Measurements from ENCODE around the gene TSPOAP1.

Gene TSPOAP1

GRCh38 chr17:58339755-58340404 is 11.3 kb upstream of the TSPOAP1 start:
- no peak for DNase-seq (ENCODE audit: low read depth)

DNA sequence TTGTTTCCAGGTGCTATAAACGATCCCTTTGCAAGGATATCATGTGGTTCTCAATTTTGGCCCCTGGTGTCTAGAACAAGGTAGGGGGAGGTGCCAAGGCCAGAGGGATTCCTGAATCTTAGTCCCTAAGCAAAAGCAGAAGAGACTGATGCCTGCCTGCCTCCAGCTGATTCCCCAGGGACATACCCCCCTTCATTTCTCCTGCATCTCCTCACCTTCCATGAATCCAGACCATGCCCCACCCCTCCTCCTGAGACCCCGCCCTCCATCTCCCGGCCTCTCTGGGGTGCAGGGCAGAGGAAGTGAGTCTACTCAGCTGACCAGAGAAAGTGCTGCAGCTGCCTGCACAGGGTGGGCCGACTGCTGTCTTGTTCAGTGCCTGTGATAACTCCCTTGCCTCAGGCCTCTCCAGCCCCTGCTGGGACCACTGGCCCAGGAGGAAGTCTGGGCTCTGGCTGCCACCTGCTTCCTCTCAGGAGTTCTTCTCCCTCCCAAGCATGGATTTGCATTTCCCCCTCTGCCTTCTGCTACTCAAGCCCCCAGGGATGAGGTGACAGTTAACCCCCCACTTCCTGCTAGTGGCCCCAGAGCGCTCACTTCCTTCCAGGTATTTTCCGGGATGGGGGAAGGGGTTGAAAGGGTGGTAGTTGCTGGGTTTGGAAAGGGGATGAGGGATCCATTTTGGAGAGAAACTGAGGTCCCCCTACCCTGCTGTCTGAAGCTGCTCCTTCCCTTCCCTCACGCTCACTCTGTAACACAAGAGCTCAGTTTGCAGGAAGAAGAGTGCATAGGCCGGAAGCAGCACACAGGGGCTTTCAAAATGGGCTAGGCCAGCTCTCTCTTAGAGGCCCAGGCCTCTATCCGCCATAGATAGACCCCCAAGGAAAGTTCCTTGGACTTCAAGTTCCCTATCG is 10.5 kb upstream of the TSPOAP1 start:
- peak; percentile 94 for DNase-seq (ENCODE audit: low read depth)

GRCh38 chr17:58338454-58338840 is 9.9 kb upstream of the TSPOAP1 start:
- DNase-seq (ENCODE audit: low read depth) = no peak

- DNase-seq (ENCODE audit: low read depth) = no peak
These were observed 9.2 kb upstream of the TSPOAP1 start for GRCh38 chr17:58337600-58338453.

DNA sequence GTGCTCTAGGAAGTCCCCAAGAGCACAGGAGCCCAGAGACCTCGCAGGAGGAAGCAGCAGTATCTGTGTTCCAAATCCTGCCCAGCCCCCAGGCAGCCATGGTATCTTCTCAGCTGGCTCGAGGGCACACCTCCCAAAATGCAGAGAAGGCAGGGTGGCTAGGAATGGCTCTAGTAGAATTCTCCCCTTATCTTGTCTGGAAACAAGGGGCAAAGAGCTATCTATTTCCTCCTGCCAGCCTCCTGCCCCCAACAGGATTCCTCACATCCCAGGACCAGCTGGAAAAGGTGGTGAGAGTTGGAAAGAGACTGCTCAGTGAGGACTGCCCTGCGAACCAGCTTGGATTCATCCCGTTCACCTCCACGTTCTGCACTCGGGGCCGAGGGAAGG is 8.6 kb upstream of the TSPOAP1 start:
- DNase-seq (ENCODE audit: low read depth) = no peak

- no peak for DNase-seq (ENCODE audit: low read depth)
These were observed 8.0 kb upstream of the TSPOAP1 start for GRCh38 chr17:58336456-58337209.

GRCh38 chr17:58335779-58336455 is 7.3 kb upstream of the TSPOAP1 start:
- DNase-seq (ENCODE audit: low read depth) = no peak

DNA sequence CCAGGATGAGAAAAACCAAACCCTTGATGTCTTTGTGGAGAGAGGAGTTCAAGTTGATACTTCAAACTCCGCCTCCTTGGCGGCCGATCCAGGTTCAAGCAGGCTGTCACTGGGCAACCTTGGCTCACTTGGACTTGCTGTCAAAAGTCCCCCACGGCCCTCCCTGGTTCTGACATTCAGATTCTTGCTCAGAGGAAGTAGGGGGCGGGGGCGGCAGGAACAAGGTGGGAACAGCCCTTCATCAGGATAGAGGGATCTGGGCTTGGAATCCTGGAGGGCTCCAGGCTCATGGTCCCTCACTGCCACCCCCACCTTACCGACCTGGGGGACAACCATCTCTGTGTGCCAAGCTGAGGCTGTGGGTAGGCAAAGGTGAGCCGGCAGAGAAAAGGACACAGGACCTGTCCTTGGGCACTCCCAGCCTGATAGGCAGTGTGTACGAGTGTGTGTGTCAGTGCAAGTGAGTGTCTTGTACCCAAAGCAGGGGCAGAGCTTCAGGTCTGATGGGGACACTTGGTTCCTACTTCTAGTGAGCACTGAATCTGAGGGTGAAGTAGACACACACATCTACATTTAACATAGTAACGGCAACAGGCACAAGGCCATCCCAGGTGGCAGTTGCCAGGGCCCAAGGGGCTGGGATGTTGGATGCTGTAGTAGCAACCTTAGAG is 6.6 kb upstream of the TSPOAP1 start:
- DNase-seq (ENCODE audit: low read depth) = no peak

GRCh38 chr17:58334661-58335060 is 6.1 kb upstream of the TSPOAP1 start:
- DNase-seq (ENCODE audit: low read depth) = no peak

- DNase-seq (ENCODE audit: low read depth) = no peak
These were observed 5.7 kb upstream of the TSPOAP1 start for GRCh38 chr17:58334256-58334655.

GRCh38 chr17:58333736-58334207 is 5.2 kb upstream of the TSPOAP1 start:
- DNase-seq (ENCODE audit: low read depth) = no peak

DNA sequence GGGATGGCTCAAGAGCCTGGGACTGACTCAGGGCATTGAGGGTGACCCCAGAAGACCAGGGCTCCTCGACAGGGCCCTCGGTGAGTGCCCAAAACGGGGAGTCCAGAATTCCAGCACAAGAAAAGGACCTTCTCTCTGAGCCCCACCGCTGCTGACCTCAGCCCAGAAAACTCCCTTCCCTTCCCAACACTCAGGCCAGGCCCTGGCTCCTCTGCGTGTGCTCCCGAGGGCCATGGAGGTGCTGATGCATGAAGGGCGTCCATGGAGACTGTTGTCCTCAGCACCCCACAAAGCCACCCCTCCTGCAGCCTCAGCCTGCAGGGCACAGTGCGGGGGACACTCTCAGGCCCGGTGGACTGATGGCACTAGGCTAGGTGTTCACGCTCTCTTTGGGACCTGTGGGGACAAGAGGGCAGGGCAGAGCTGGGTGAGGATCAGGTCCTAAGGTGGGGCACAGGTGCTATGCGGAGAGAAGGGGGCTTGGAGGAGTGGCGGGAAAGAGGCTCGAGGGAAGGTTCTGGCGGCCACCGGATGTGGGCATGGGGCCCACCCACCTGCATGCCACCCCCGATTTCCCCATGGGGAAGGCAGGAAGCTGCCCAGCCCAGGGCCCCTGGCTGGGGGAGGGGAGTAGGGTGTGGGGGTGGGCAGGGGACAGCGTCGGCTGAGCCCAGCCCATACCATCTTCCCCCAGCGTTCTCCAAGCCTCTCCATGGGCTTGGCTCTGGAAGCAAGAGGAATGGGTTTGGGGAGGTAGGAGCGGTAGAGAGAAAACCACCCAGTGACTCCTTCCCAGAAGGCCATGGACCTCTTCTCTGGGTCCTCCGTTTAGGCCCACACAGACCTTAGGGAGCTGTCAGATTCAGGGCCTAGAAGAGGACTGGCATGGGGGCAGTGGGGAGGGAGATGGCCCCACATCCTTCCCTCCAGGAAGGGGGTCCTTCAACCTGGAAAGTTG is 4.5 kb upstream of the TSPOAP1 start:
- DNase-seq (ENCODE audit: low read depth) = no peak

GRCh38 chr17:58331815-58332777 is 3.5 kb upstream of the TSPOAP1 start:
- peak; percentile 99 for DNase-seq (ENCODE audit: low read depth)

- peak; percentile 97 for DNase-seq (ENCODE audit: low read depth)
These were observed 2.6 kb upstream of the TSPOAP1 start for GRCh38 chr17:58330997-58331814.

DNA sequence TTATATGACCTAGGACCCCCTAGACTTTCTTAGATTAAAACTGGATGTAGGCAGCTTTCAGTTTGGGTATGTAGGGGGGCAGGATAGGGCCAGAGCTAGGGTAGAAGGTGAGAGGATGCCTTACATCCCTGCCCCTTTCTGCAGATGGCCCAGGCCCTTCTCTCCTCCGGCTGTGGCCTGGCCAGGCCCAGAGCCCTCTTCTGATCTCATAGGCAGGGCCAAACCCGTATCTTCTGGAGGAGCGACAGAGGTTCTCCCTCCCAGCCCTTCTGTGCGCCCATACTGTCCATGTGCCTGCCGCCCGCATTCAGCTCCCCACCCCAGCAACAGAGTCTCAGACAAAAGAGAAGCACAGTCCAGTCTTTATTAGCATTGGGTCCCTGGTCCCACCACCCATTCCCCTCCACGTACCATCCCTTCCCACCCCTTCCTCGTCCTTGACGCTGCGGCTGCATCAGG is 2.0 kb upstream of the TSPOAP1 start:
- no peak for DNase-seq (ENCODE audit: low read depth)

GRCh38 chr17:58329810-58330537 is 1.4 kb upstream of the TSPOAP1 start:
- DNase-seq (ENCODE audit: low read depth) = no peak
